SK-N-SH (cell line): ENCODE data around the gene KRTAP5-2. TPM values are rescaled to one million over a fixed set of nuclear protein-coding genes. Genes with fewer than 3 reads are reported as not detected.

Source experiments
- CTCF ChIA-PET: fragments of 300-600, 350-600 bp; formaldehyde crosslinking; extraction: SDS; loops from one replicate; lab custom pipeline; 2021; lab: Yijun Ruan, JAX
- POLR2A ChIA-PET: fragments of 350-600 bp; sonication (Branson Sonifier 250); formaldehyde crosslinking; extraction: SDS; loops from one replicate; lab custom pipeline; 2020; ENCODE audit warnings: antibody characterized with exemption, inconsistent platforms; lab: Yijun Ruan, JAX
- DNase-seq: peaks from one replicate; pipeline ENCODE4 v3.0.0; 2012
- H2AFZ ChIP-seq: fragments of 200-600 bp; sonication (generic); 2 replicates; pipeline ENCODE4 v1.8.1; 2016; ENCODE audit warnings: antibody characterized with exemption, mild to moderate bottlenecking, low read depth
- H3F3A ChIP-seq: fragments of 200-600 bp; sonication (generic); replicated peaks from 2 replicates; pipeline ENCODE3; 2016; ENCODE audit warnings: antibody characterized with exemption, mild to moderate bottlenecking; ENCODE audit not compliant: insufficient read depth
- H3K27ac ChIP-seq, 2 experiments: fragments of 200-500 bp in 1 of 2; fragments of 200-600 bp in 1 of 2; sonication (Bioruptor generic) in 1 of 2; sonication (generic), shearing (Covaris generic) in 1 of 2; 2 replicates each; pipeline versions ENCODE4 v1.5.1 to v1.6.1; 2014 to 2016; ENCODE audit warnings: low read depth in 2 of 2, inconsistent platforms in 1 of 2, low read length in 1 of 2, mild to moderate bottlenecking in 1 of 2, mixed read lengths in 1 of 2
- H3K27me3 ChIP-seq: fragments of 200-600 bp; sonication (generic), shearing (Covaris generic); 2 replicates; pipeline ENCODE4 v1.6.1; 2016; ENCODE audit warnings: mixed run types; ENCODE audit not compliant: insufficient read depth
- H3K36me3 ChIP-seq, 2 experiments: fragments of 200-500 bp in 1 of 2; fragments of 200-600 bp in 1 of 2; sonication (Bioruptor generic) in 1 of 2; sonication (generic) in 1 of 2; replicated peaks in 1 of 2; 2 replicates each; pipeline versions ENCODE3 to v1.5.1; 2014 to 2016; ENCODE audit warnings: low read length in 1 of 2, mild to moderate bottlenecking in 1 of 2; ENCODE audit not compliant: insufficient read depth in 2 of 2, control insufficient read depth in 1 of 2
- H3K4me1 ChIP-seq, 2 experiments: fragments of 200-500 bp in 1 of 2; fragments of 200-600 bp in 1 of 2; sonication (Bioruptor generic) in 1 of 2; sonication (generic), shearing (Covaris generic) in 1 of 2; 2 replicates each; pipeline versions ENCODE4 v1.5.1 to v1.6.1; 2014 to 2016; ENCODE audit warnings: low read depth in 1 of 2, low read length in 1 of 2, mixed run types in 1 of 2; ENCODE audit not compliant: insufficient read depth in 2 of 2, control insufficient read depth in 1 of 2
- H3K4me2 ChIP-seq: fragments of 200-600 bp; sonication (generic), shearing (Covaris generic); 2 replicates; pipeline ENCODE4 v1.6.1; 2017; ENCODE audit warnings: mixed run types
- H3K4me3 ChIP-seq, 2 experiments: fragments of 200-500 bp in 1 of 2; fragments of 200-600 bp in 1 of 2; sonication (Bioruptor generic) in 1 of 2; sonication (generic), shearing (Covaris generic) in 1 of 2; 2 replicates each; pipeline versions ENCODE4 v1.5.1 to v1.8.1; 2014 to 2016; ENCODE audit warnings: low read depth in 2 of 2, inconsistent platforms in 1 of 2, low read length in 1 of 2, mild to moderate bottlenecking in 1 of 2, mixed read lengths in 1 of 2, moderate library complexity in 1 of 2
- H3K79me2 ChIP-seq: fragments of 200-600 bp; sonication (generic); 2 replicates; pipeline ENCODE4 v1.8.1; 2017; ENCODE audit warnings: mild to moderate bottlenecking; ENCODE audit not compliant: insufficient read depth
- H3K9ac ChIP-seq: fragments of 200-600 bp; sonication (generic); 2 replicates; pipeline ENCODE4 v1.6.1; 2017; ENCODE audit warnings: mixed run types
- H3K9me2 ChIP-seq: fragments of 200-600 bp; sonication (generic); 2 replicates; pipeline ENCODE4 v1.6.1; 2017; ENCODE audit warnings: mixed run types
- H3K9me3 ChIP-seq: fragments of 200-600 bp; sonication (generic); 2 replicates; pipeline ENCODE4 v1.6.1; 2017; ENCODE audit warnings: mixed run types, mild to moderate bottlenecking, moderate library complexity
- H4K20me1 ChIP-seq: fragments of 200-600 bp; sonication (generic); 2 replicates; pipeline ENCODE4 v1.6.1; 2017; ENCODE audit warnings: mild to moderate bottlenecking, mixed run types; ENCODE audit not compliant: insufficient read depth
- ELF1 ChIP-seq: IDR thresholded peaks from 2 replicates; pipeline ENCODE4 v1.4.0; 2012
- FOSL2 ChIP-seq: IDR thresholded peaks from 2 replicates; pipeline ENCODE4 v1.4.0; 2012; ENCODE audit warnings: low read depth, mild to moderate bottlenecking, moderate library complexity, borderline replicate concordance
- FOXM1 ChIP-seq: IDR thresholded peaks from 2 replicates; pipeline ENCODE4 v1.4.0; 2012; ENCODE audit warnings: low read depth, mild to moderate bottlenecking
- GABPA ChIP-seq: IDR thresholded peaks from 2 replicates; pipeline ENCODE4 v1.4.0; 2012; ENCODE audit warnings: low read depth, mild to moderate bottlenecking
- MEF2A ChIP-seq: IDR thresholded peaks from 2 replicates; pipeline ENCODE4 v1.4.0; 2012; ENCODE audit warnings: low read depth, borderline replicate concordance
- SMC3 ChIP-seq: IDR thresholded peaks from 2 replicates; pipeline ENCODE4 v1.6.1; 2012; ENCODE audit warnings: low read depth, low read length, improper control_type of control experiment
- TCF12 ChIP-seq: IDR thresholded peaks from 2 replicates; pipeline ENCODE4 v1.4.0; 2012
- YY1 ChIP-seq: IDR thresholded peaks from 2 replicates; pipeline ENCODE4 v1.4.0; 2012; ENCODE audit warnings: low read depth, mild to moderate bottlenecking
- ZBTB33 ChIP-seq: IDR thresholded peaks from 2 replicates; pipeline ENCODE4 v1.4.0; 2012; ENCODE audit warnings: low read depth, borderline replicate concordance
- WGBS: methylation state at CpG from one replicate; pipeline ENCODE4 v1.1.6; 2017; ENCODE audit warnings: low lambda C conversion rate; 5-methylcytosine and 5-hydroxymethylcytosine counted together
- polyA plus RNA-seq, 3 experiments: library from polyadenylated mRNA; depleted of rRNA; stranded (reverse); fragments of >200 nt; gene quantifications; 2 replicates each; pipeline ENCODE4 v1.2.3, GENCODE V29; 2012
- TF ChIP-seq, protein P1 (sequence below): IDR thresholded peaks from 2 replicates; pipeline ENCODE4; 2012

Gene KRTAP5-2
- polyA plus RNA-seq, 1 of the 3 experiments (the other 2 are of a cell fraction) = not detected

- Histone ChIP-seq H3F3A (no peaks in the 10 kb centered on the region), H3K27me3 (peaks cover 12% of the 10 kb centered on the region), H3K9me3 (no peaks in the 10 kb centered on the region), H3K36me3 (no peaks in the 10 kb centered on the region), H3K27ac (no peak overlapping the region), H3K4me3 (no peak overlapping the region), H2AFZ (no peak overlapping the region), H4K20me1 (no peaks in the 10 kb centered on the region), H3K4me2 (no peak overlapping the region), H3K9ac (no peak overlapping the region), H3K79me2 (no peaks in the 10 kb centered on the region), H3K4me1 (peaks cover 0 to 6% of the 10 kb centered on the region in 2 experiments; a peak in 1 of 4 replicates), H3K9me2 (no peaks in the 10 kb centered on the region)
- no peak for TF ChIP-seq SMC3
- TF ChIP-seq FOSL2 = no peak
- no peak for TF ChIP-seq FOXM1
- TF ChIP-seq ZBTB33 = no peak
- TF ChIP-seq GABPA = no peak
- no peak for TF ChIP-seq ELF1
- no peak for TF ChIP-seq TCF12
- TF ChIP-seq MEF2A = no peak
- TF ChIP-seq, protein P1, sequence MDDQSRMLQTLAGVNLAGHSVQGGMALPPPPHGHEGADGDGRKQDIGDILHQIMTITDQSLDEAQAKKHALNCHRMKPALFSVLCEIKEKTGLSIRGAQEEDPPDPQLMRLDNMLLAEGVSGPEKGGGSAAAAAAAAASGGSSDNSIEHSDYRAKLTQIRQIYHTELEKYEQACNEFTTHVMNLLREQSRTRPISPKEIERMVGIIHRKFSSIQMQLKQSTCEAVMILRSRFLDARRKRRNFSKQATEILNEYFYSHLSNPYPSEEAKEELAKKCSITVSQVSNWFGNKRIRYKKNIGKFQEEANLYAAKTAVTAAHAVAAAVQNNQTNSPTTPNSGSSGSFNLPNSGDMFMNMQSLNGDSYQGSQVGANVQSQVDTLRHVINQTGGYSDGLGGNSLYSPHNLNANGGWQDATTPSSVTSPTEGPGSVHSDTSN = no peak
- no peak for TF ChIP-seq YY1
- WGBS = 93% methylated on average over 13 of the region's 13 CpGs
- no peak for DNase-seq
- ChIA-PET POLR2A (interaction anchor here (1.0 kb wide), 1 partner anchor 19 kb away, joined by 3 read pairs; no protein-coding TSS in a partner anchor), CTCF (interaction anchor here (0.6 to 10.5 kb wide), 8 partner anchors 13 to 607 kb away, joined by 3 to 398 read pairs (median 3); partner anchors contain the start of gene DUSP8)
These were observed 48.5 kb downstream of the KRTAP5-2 start for GRCh38 chr11:1549338-1550330.

DNA sequence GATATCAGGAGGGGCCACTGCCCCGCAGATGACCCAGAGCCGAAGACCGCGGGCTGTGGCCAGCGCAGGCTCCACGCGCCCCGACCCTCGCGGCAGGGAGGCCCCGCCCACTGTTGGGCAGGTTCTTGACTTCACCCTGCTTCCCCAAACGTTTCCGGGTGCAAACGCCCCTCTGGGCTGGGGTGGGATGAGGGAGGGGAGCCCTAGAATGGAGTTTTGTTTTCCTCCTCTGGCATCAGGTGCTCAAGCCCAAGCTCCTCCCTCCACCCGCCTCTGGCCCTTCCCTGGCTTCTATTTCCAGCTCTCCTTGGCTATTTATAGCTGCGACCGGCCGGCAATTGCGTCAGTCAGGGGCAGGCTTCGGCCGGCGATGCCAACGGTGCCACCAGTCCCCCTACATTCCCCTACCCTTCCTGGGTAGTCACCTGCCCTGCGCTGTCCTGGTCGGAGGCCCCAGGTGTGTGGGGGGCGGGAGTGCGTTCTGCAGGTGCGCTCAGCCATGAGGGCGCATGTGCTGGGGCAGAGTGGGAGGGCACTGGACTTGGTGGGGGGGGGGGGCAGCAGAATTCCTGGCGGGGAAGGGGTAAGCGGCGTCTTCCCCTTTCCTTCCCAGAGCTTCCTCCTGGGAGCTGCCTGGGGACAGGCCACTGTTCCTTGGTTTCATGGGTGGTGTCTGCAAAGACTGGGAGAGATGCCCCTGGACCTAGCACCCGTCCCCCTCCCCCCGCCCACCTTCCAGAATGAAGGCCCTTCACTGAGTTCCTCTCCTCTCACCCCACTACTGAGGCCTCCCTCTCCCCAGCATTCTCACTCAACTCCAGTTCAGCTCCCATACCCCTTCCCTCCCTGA lies 49.6 kb downstream of the KRTAP5-2 start:
- DNase-seq = peak; percentile 76
- no peak overlapping the region for H3K9ac ChIP-seq
- POLR2A ChIA-PET = interaction anchor here (1.0 kb wide), 2 partner anchors 20 to 26 kb away, joined by 3 to 4 read pairs; no protein-coding TSS in a partner anchor

More for the DNA sequence above, 49.6 kb downstream of the KRTAP5-2 start:
- Histone ChIP-seq H3K36me3 (no peaks in the 10 kb centered on the region), H3K27ac (no peak overlapping the region), H3K9me2 (no peaks in the 10 kb centered on the region), H3K4me1 (peaks cover 0 to 6% of the 10 kb centered on the region in 2 experiments; a peak in 1 of 4 replicates), H2AFZ (no peak overlapping the region), H3K27me3 (peaks cover 12% of the 10 kb centered on the region), H3F3A (no peaks in the 10 kb centered on the region), H4K20me1 (no peaks in the 10 kb centered on the region), H3K4me2 (no peak overlapping the region), H3K79me2 (no peaks in the 10 kb centered on the region), H3K4me3 (no peak overlapping the region), H3K9me3 (no peaks in the 10 kb centered on the region)
- TF ChIP-seq FOXM1 (no peak), MEF2A (peak; percentile 79; the same call in 1 of the 2 replicates)
- WGBS = 31% methylated on average over 16 of the region's 34 CpGs
- CTCF ChIA-PET = interaction anchor here (1.0 to 10.5 kb wide), 8 partner anchors 11 to 608 kb away, joined by 3 to 398 read pairs (median 6); partner anchors contain the start of genes DUSP8 and SYT8
